HCT116 (cell line): Measurements from ENCODE around the gene TUBA4A.

Source experiments
- CEBPB ChIP-seq: IDR thresholded peaks from 2 replicates; pipeline ENCODE4 v1.6.1; 2012; ENCODE audit warnings: low read depth
- ELF1 ChIP-seq: IDR thresholded peaks from 2 replicates; pipeline ENCODE4 v1.6.1; 2012; ENCODE audit warnings: low read depth, borderline replicate concordance
- JUND ChIP-seq: IDR thresholded peaks from 2 replicates; pipeline ENCODE4 v1.6.1; 2012
- POLR2A ChIP-seq: IDR thresholded peaks from 2 replicates; pipeline ENCODE4 v1.7.0; 2011; ENCODE audit warnings: borderline replicate concordance; ENCODE audit not compliant: insufficient read depth, insufficient read length; ENCODE audit errors: extremely low read depth
- POLR2AphosphoS5 ChIP-seq: IDR thresholded peaks from 2 replicates; pipeline ENCODE4 v1.6.1; 2011; ENCODE audit warnings: mild to moderate bottlenecking, low read depth, low read length, moderate library complexity
- SRF ChIP-seq: IDR thresholded peaks from 2 replicates; pipeline ENCODE4 v1.6.1; 2012; ENCODE audit warnings: low read depth
- TCF7L2 ChIP-seq: IDR thresholded peaks from 2 replicates; pipeline ENCODE4 v1.7.0; 2011; ENCODE audit warnings: borderline replicate concordance, inconsistent platforms; ENCODE audit not compliant: insufficient read depth, insufficient read length; ENCODE audit errors: extremely low read depth
- TF ChIP-seq, protein P1 (sequence below): IDR thresholded peaks from 2 replicates; pipeline ENCODE4 v1.6.1; 2012
- TF ChIP-seq, protein P2 (sequence below), 3 experiments: fragments of 200-600 bp in 1 of 3; sonication (generic) in 1 of 3; IDR thresholded peaks in 2 of 3; conservative IDR thresholded peaks in 1 of 3; 2 replicates each; pipeline ENCODE4 v1.5.1; 2012 to 2017; ENCODE audit warnings: low read depth in 2 of 3, low read length in 2 of 3, antibody characterized with exemption in 1 of 3, borderline replicate concordance in 1 of 3, control low read depth in 1 of 3, mild to moderate bottlenecking in 1 of 3, mixed read lengths in 1 of 3, mixed run types in 1 of 3, moderate library complexity in 1 of 3; ENCODE audit not compliant: insufficient read depth in 1 of 3

DNA sequence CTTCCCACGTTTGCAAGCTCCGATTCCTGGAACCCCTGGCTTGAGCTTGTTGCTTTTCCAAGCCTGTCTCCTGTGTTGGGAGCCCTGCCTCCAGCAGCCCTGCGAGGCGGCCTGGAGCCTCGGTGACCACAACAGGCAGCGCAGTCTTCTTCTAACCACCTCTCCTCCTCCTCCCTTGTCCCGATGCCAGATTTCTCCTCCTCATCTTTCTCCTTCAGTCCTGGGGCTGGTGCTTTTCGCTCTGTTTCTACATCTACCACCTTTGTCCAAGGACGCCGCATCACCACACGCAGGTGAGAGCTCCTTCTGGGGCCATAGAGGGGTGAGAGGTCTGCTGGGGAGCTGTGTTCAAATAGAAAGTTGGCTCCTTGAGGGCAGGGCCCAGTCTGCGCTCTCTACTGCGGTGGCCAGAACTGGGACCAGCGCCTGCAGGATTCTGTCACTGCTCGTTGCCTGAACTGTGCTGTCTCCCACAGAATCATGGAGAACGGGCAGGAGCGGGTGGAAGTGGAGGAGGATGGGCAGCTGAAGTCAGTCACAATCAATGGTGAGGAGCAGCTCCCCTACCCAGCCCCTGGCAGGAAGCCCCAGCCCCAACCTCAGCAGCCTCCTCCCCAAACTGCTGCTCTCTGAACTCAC, 29.3 kb upstream of the TUBA4A start:
- TF ChIP-seq SRF: no peak
- no peak for TF ChIP-seq ELF1
- TF ChIP-seq CEBPB: no peak
- TF ChIP-seq, protein P1, sequence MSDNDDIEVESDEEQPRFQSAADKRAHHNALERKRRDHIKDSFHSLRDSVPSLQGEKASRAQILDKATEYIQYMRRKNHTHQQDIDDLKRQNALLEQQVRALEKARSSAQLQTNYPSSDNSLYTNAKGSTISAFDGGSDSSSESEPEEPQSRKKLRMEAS: no peak
- no peak for TF ChIP-seq JUND
- TF ChIP-seq TCF7L2: no peak
- no peak for TF ChIP-seq POLR2A
- TF ChIP-seq, protein P2, sequence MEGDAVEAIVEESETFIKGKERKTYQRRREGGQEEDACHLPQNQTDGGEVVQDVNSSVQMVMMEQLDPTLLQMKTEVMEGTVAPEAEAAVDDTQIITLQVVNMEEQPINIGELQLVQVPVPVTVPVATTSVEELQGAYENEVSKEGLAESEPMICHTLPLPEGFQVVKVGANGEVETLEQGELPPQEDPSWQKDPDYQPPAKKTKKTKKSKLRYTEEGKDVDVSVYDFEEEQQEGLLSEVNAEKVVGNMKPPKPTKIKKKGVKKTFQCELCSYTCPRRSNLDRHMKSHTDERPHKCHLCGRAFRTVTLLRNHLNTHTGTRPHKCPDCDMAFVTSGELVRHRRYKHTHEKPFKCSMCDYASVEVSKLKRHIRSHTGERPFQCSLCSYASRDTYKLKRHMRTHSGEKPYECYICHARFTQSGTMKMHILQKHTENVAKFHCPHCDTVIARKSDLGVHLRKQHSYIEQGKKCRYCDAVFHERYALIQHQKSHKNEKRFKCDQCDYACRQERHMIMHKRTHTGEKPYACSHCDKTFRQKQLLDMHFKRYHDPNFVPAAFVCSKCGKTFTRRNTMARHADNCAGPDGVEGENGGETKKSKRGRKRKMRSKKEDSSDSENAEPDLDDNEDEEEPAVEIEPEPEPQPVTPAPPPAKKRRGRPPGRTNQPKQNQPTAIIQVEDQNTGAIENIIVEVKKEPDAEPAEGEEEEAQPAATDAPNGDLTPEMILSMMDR (IDR thresholded peaks at IDR 0.05 in 2 of 3, conservative IDR thresholded peaks at IDR 0.05 in 1 of 3; ENCODE audit: borderline replicate concordance in 1 of 3, insufficient read depth in 1 of 3, low read depth in 2 of 3, low read length in 2 of 3): no peak
- TF ChIP-seq POLR2AphosphoS5: no peak
